ENCODE results near the gene MAP3K14.

DNA sequence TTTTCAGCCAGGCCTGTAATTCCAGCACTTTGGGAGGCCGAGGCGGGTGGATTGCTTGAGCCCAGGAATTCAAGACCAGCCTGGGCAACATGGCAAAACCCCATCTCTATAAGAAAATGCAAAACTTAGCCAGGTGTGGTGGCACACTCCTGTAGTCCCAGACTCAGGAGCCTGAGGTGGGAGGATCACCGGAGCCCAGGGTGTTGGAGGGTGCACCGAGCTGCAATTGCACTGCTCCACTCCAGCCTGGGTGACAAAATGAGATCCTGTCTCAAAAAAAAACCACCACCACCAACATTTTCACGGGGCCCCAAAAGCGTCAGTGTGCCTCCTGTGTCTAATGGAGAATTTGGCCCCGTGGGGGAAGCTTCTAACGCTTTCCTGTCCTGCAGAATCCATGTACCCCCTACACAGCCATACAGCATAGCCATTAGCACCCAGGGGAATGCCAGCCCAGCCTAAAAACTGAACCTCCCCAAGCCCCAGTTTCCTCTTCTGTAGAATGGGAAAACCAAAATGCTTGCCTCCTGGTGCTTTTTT, 22.2 kb upstream of the MAP3K14 start:
- TF ChIP-seq CTCF (IDR thresholded peaks at IDR 0.05; ENCODE audit: poor library complexity) (no peak), EZH2 (IDR thresholded peaks at IDR 0.05; ENCODE audit: borderline replicate concordance) (no peak), EZH2phosphoT487 (IDR thresholded peaks at IDR 0.05; ENCODE audit: low read depth, severe bottlenecking, unreplicated experiment) (no peak)
